Activated B cell treated with CpG ODN at 0.5 μM for 24 hours (primary cell): Measurements from ENCODE around the gene CD1E. TPM values are rescaled to one million over a fixed set of nuclear protein-coding genes. Genes with fewer than 3 reads are reported as not detected.

Experiments
- ATAC-seq: fragments of 200-7000 bp; cut with Tn5 transposase; one replicate; pipeline ENCODE4 v1.10.0; 2021; ENCODE audit warnings: low read depth, mild to moderate bottlenecking, moderate library complexity
- CTCF ChIA-PET: fragments of 350-600 bp; sonication (Branson Sonifier 250); formaldehyde crosslinking; loops from one replicate; lab custom pipeline; 2021; ENCODE audit warnings: antibody characterized with exemption; lab: Charles Lee
- POLR2A ChIA-PET: fragments of 350-600 bp; sonication (Branson Sonifier 250); formaldehyde crosslinking; loops from one replicate; lab custom pipeline; 2021; ENCODE audit warnings: antibody characterized with exemption; lab: Charles Lee
- DNase-seq: peaks from one replicate; pipeline ENCODE4 v3.0.0; 2022
- H3K27ac Mint-ChIP-seq: one replicate; pipeline ENCODE4 v1.8.0; 2020; ENCODE audit warnings: mixed read lengths
- H3K27me3 Mint-ChIP-seq: one replicate; pipeline ENCODE4 v1.8.0; 2021; ENCODE audit warnings: mixed read lengths
- H3K36me3 Mint-ChIP-seq: one replicate; pipeline ENCODE4 v1.8.0; 2021; ENCODE audit warnings: low read depth, mixed read lengths
- H3K4me1 Mint-ChIP-seq: one replicate; pipeline ENCODE4 v1.8.0; 2021; ENCODE audit warnings: mixed read lengths
- H3K4me3 Mint-ChIP-seq: one replicate; pipeline ENCODE4 v1.8.0; 2020; ENCODE audit warnings: mild to moderate bottlenecking, mixed read lengths
- H3K9me3 Mint-ChIP-seq: one replicate; pipeline ENCODE4 v1.8.0; 2020; ENCODE audit warnings: mixed read lengths
- intact Hi-C: fragments of 100-400 bp; cut with micrococcal nuclease; formaldehyde crosslinking; loops from one replicate; pipeline ENCODE4 v1.15.1; 2024
- total RNA-seq: library from RNA; stranded (reverse); gene quantifications from 2 replicates; pipeline ENCODE4 v1.2.3, GENCODE V29; 2022
- TF ChIP-seq, protein P1 (sequence below): fragments of 200-600 bp; IDR thresholded peaks from one replicate; pipeline ENCODE4 v1.8.0; 2022; ENCODE audit warnings: antibody characterized with exemption, mild to moderate bottlenecking

CD1E gene
- total RNA-seq, 1 donor from 2014 or later, result not detected

DNA sequence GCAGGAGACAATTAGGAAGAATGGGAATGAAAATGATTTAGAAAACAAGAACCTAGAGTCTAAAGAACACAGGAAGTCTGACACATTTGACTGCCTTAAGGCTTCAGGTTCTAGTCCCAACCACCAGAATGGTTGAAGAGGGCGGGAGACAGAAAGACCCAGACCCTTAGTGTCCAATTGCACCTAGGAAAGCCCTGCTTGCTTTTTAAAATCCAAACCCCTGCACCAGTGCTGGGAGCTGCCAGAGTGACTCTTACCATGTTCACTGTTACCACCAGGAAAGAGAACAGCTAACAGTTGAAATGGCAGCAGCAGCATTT lies 22.6 kb upstream of the CD1E start:
- H3K27me3 Mint-ChIP-seq, result no peaks in the 10 kb centered on the region
- DNase-seq (no peak), ATAC-seq (no peak)
- H3K4me3 Mint-ChIP-seq, result no peak overlapping the region
- H3K4me1 Mint-ChIP-seq, result peaks cover 35% of the 10 kb centered on the region
- ChIA-PET CTCF (interaction anchor here (0.9 to 7.3 kb wide), 7 partner anchors 9 to 741 kb away, joined by 3 to 232 read pairs (median 18); no protein-coding TSS in a partner anchor), POLR2A (interaction anchor here (1.0 kb wide), 1 partner anchor 41 kb away, joined by 3 read pairs; the partner anchor contains the start of gene CD1C)
- H3K36me3 Mint-ChIP-seq, result no peaks in the 10 kb centered on the region
- no peak overlapping the region for H3K27ac Mint-ChIP-seq
- TF ChIP-seq, protein P1, sequence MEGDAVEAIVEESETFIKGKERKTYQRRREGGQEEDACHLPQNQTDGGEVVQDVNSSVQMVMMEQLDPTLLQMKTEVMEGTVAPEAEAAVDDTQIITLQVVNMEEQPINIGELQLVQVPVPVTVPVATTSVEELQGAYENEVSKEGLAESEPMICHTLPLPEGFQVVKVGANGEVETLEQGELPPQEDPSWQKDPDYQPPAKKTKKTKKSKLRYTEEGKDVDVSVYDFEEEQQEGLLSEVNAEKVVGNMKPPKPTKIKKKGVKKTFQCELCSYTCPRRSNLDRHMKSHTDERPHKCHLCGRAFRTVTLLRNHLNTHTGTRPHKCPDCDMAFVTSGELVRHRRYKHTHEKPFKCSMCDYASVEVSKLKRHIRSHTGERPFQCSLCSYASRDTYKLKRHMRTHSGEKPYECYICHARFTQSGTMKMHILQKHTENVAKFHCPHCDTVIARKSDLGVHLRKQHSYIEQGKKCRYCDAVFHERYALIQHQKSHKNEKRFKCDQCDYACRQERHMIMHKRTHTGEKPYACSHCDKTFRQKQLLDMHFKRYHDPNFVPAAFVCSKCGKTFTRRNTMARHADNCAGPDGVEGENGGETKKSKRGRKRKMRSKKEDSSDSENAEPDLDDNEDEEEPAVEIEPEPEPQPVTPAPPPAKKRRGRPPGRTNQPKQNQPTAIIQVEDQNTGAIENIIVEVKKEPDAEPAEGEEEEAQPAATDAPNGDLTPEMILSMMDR, result no peak
- intact Hi-C loops, result loop anchor here (5.0 to 10.0 kb wide), 3 partner anchors 66 to 336 kb away; partner anchors contain the start of genes KIRREL1 and OR10T2
- no peaks in the 10 kb centered on the region for H3K9me3 Mint-ChIP-seq

DNA sequence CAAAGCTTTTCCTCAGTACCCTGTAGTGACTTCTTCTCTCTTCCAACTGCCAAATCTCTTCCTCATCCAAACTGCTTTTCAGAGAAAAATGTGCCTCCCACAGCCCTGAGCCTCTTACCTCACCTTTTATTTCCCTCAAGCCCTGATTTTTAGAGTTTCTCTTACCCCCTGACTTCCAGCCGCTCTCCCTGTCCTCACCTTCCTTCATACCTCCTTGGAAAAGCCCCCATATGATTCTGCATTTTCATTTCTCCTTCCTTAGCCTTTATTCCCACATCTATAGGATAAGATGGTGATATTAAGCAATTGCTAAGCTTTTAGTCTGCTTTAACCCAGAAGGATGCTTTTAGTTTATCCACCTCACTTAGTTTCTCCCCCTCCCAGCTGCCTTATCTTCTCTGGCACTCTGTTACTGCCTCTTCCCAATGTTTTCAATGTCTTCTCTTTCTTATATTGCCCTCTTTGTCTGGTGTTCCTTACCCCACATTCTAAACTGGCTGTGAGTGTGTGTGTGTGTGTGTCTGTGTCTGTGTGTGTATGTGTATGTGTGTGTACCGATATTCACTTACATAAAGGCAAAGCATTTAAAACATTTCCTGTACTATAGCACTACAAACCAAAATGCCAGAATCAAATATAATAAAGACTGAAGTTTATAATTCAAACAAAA lies 22.1 kb upstream of the CD1E start, which contains the start of gene CD1B:
Gene CD1B, minus strand, starts transcription at position 51 of the 670 bp plus-strand sequence. CDS start 108 bp downstream, outside the sequence.
- ATAC-seq (no peak), DNase-seq (no peak)
- H3K9me3 Mint-ChIP-seq, result no peaks in the 10 kb centered on the region
- CTCF ChIA-PET, result interaction anchor here (0.9 to 7.3 kb wide), 6 partner anchors 10 to 740 kb away, joined by 3 to 232 read pairs (median 11); no protein-coding TSS in a partner anchor
- no peak within 1 kb of the TSS for H3K4me3 Mint-ChIP-seq
- no peaks in the 10 kb centered on the region for H3K36me3 Mint-ChIP-seq
- TF ChIP-seq, protein P1, result no peak
- H3K27ac Mint-ChIP-seq, result no peak within 1 kb of the TSS
- intact Hi-C loops, result loop anchor here (5.0 to 10.0 kb wide), 3 partner anchors 66 to 337 kb away; partner anchors contain the start of genes KIRREL1 and OR10T2
- peaks cover 41% of the 10 kb centered on the region for H3K4me1 Mint-ChIP-seq
- POLR2A ChIA-PET, result interaction anchor here (1.0 kb wide), 1 partner anchor 42 kb away, joined by 3 read pairs; the partner anchor contains the start of gene CD1C
- no peaks in the 10 kb centered on the region for H3K27me3 Mint-ChIP-seq

DNA sequence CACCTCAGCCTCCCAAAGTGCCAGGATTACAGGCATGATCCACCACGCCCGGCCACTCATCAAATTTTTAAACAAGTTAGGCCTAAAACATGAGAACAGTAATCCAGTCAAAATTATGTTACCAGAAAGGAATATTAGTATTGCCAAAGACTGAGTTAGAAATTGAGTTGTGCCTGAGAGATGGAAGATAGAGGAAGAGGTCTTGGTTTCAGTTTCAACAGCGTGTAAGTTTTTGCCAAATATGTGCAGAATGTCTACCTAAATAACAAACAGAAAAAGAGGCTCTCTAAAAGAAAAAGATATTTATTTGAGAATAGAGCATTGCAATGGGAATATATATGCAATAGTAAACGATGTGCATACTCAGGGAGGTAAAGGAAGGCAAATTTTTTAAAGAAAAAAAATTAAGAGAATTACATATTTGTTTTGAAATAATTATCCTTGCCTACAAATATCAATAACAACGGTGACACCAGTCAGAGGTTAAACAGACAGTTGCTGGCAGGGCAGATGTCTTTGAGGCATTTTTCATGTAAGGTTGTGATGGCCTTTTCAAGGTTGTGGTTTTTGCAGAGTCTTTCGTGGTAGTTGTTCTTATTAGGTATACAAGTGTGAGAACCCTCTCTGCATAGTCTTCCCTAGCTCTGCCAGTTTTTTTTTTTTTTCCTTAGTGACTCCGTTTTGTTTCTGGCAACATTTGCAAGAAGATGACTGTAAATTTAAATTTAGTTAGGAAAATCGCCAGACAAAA lies 20.1 kb upstream of the CD1E start:
- Mint-ChIP-seq H3K27me3 (no peaks in the 10 kb centered on the region), H3K4me1 (peaks cover 39% of the 10 kb centered on the region), H3K36me3 (no peaks in the 10 kb centered on the region), H3K27ac (peak overlapping the region; percentile 64), H3K4me3 (peak overlapping the region; percentile 57), H3K9me3 (peaks cover 5% of the 10 kb centered on the region)
- intact Hi-C loops, result loop anchor here (5.0 to 10.0 kb wide), 3 partner anchors 64 to 339 kb away; partner anchors contain the start of genes KIRREL1 and OR10T2
- ATAC-seq (no peak), DNase-seq (no peak)
- TF ChIP-seq, protein P1, result no peak
- ChIA-PET POLR2A (no interaction called here), CTCF (interaction anchor here (1.2 to 7.3 kb wide), 3 partner anchors 86 to 130 kb away, joined by 9 to 232 read pairs (median 68); no protein-coding TSS in a partner anchor)

DNA sequence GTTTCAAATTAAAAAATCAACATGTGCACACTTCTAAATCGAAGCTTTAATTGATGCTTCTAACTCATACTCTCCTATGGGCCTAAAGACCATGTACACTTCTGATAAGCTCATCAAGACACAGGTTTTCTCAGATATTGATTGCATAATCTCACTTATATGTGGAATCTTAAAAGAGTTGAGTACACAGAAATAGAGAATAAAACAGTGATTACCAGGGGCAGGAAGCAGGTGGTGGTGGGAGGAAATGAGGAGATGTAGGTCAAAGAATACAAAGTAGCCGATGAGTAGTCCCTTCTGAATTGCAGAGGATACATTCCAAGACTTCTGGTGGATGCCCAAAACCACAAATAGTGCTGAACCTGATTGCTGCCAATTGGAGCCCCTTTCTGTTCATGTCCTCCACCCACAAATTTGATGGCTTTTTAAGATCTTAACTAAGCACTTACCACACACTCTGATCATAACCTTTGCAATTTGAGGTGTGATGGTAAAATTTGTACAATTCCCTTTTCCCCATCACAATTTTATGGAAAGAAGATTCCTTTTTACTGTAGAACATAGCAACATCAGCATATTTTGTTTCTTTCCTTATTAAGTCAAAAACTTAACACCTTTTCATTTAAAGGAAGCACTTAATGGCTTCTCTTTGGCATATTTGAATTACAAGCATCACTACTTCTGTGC lies 19.0 kb upstream of the CD1E start:
- H3K27me3 Mint-ChIP-seq, result no peaks in the 10 kb centered on the region
- no peak overlapping the region for H3K27ac Mint-ChIP-seq
- CTCF ChIA-PET, result interaction anchor here (1.1 to 1.2 kb wide), 2 partner anchors 131 to 737 kb away, joined by 3 to 9 read pairs; no protein-coding TSS in a partner anchor
- ATAC-seq (no peak), DNase-seq (no peak)
- TF ChIP-seq, protein P1, result no peak
- intact Hi-C loops, result loop anchor here (5.0 to 10.0 kb wide), 3 partner anchors 63 to 340 kb away; partner anchors contain the start of genes KIRREL1 and OR10T2
- H3K9me3 Mint-ChIP-seq, result peaks cover 9% of the 10 kb centered on the region
- H3K36me3 Mint-ChIP-seq, result no peaks in the 10 kb centered on the region
- H3K4me1 Mint-ChIP-seq, result peaks cover 39% of the 10 kb centered on the region
- H3K4me3 Mint-ChIP-seq, result peak overlapping the region; percentile 48
- POLR2A ChIA-PET, result no interaction called here
